Measurements from ENCODE around the gene TIMM9. TPM values are rescaled to one million over a fixed set of nuclear protein-coding genes. Genes with fewer than 3 reads are reported as not detected.
"Not testable (repeated sequence)": the region's sequence is repeated elsewhere in the genome, so short reads cannot be mapped to it uniquely, and the experiment has no call there.

The TIMM9 gene
- total and polyA plus RNA-seq, 3 donors from 2014 or later: 33.8 to 56.9 (median 37.0) TPM

DNA sequence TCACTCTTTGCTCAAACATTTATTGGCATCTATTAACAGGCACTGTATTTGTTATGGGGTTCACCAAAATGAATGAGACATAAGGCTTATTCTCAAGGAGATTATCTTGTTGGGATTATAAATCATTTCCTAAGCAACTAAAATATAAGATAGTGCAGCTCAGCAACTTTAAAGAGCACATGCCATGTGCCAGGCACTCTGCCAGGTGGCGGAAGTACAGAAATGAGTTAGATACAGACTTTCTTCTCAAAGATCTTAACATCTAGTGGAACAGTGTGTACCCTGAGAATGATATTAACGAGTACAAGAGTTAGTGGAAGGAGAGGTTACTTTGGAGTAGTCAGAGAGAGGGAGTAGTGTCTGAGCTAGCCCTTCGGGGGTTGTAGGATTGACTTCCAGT is 60.0 kb downstream of the TIMM9 start:
- WGBS, 2 donors: 39 to 64% methylated on average over 3 of the region's 3 CpGs
- Histone ChIP-seq H3K36me3 (ENCODE audit: low read depth, missing control alignments) (no peaks in the 10 kb centered on the region), H3K27ac (peak overlapping the region in 1 of 2 donors; percentile 43), H3K4me1 (no peaks in the 10 kb centered on the region), H3K4me3 (no peak overlapping the region), H3K27me3 (no peaks in the 10 kb centered on the region), H3K9me3 (no peaks in the 10 kb centered on the region)
- peak; percentile 86 for DNase-seq
- TF ChIP-seq POLR2A (IDR thresholded peaks at IDR 0.05): no peak
- TF ChIP-seq, protein P1, sequence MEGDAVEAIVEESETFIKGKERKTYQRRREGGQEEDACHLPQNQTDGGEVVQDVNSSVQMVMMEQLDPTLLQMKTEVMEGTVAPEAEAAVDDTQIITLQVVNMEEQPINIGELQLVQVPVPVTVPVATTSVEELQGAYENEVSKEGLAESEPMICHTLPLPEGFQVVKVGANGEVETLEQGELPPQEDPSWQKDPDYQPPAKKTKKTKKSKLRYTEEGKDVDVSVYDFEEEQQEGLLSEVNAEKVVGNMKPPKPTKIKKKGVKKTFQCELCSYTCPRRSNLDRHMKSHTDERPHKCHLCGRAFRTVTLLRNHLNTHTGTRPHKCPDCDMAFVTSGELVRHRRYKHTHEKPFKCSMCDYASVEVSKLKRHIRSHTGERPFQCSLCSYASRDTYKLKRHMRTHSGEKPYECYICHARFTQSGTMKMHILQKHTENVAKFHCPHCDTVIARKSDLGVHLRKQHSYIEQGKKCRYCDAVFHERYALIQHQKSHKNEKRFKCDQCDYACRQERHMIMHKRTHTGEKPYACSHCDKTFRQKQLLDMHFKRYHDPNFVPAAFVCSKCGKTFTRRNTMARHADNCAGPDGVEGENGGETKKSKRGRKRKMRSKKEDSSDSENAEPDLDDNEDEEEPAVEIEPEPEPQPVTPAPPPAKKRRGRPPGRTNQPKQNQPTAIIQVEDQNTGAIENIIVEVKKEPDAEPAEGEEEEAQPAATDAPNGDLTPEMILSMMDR (IDR thresholded peaks at IDR 0.05): no peak
- intact Hi-C loops (cut with DNase I; ENCODE audit: low total_unique reads): no loop called here

DNA sequence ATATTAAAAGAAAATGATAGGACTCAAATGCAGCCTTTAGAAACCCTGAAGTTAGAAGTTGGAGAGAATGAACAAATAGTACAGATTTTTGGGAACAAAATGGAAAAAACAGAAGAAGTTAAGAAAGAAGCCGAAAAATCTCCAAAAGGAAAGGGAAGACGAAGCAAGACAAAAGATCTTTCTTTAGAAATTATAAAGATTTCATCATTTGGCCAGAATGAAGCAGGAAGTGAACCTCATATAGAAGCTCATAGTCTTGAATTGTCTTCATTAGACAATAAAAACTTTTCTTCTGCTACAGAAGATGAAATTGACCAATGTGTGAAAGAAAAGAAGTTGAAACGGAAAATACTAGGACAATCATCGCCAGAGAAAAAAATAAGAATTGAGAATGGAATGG is 63.0 kb downstream of the TIMM9 start:
- no peaks in the 10 kb centered on the region for H3K27me3 ChIP-seq
- intact Hi-C loops (cut with DNase I; ENCODE audit: low total_unique reads): no loop called here
- no peak overlapping the region for H3K27ac ChIP-seq
- TF ChIP-seq, protein P1 (IDR thresholded peaks at IDR 0.05): no peak
- no peak for TF ChIP-seq POLR2A (IDR thresholded peaks at IDR 0.05)
- DNase-seq: no peak
- H3K36me3 ChIP-seq (ENCODE audit: low read depth, missing control alignments): no peaks in the 10 kb centered on the region
- no peak overlapping the region for H3K4me3 ChIP-seq
- 88 to 93% methylated on average over 4 of the region's 4 CpGs for WGBS, 2 donors
- H3K9me3 ChIP-seq: no peaks in the 10 kb centered on the region
- no peaks in the 10 kb centered on the region for H3K4me1 ChIP-seq

DNA sequence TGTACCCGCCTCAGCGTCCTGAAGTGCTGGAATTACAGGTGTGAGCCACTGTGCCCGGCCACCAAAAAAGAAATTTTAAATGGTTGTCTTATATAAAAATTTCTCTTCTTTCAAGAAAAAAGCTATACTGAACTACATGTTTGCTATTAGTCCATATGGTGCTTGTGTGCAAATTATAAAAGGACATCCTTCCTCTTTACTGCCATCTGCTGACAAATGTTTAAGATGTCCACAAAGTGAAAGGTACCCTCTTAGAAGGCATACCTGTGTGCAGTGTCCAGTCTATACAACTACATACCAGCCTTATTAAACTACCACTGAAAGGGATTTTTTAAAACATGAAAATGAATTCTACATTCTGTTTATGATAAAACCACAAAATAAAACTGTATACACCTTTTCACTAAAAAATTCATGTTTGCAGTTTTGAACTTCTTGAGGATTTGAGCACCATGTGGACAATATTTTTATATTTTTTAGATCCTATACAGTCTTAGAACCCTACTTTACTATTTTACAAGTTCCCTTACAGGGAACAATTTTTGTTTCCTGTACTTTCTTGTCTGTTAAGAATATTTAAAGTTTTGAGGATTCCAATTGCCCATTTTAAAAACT is 64.4 kb downstream of the TIMM9 start:
- Histone ChIP-seq H3K36me3 (ENCODE audit: low read depth, missing control alignments) (no peaks in the 10 kb centered on the region), H3K27me3 (no peaks in the 10 kb centered on the region), H3K9me3 (no peaks in the 10 kb centered on the region), H3K4me1 (no peaks in the 10 kb centered on the region), H3K4me3 (no peak overlapping the region), H3K27ac (no peak overlapping the region)
- WGBS, 2 donors: 93 to 98% methylated on average over 3 of the region's 3 CpGs
- intact Hi-C loops (cut with DNase I; ENCODE audit: low total_unique reads): no loop called here
- TF ChIP-seq, protein P1 (IDR thresholded peaks at IDR 0.05): peak in 1 of 3 experiments; percentile 11
- TF ChIP-seq POLR2A (IDR thresholded peaks at IDR 0.05): no peak
- DNase-seq: no peak

DNA sequence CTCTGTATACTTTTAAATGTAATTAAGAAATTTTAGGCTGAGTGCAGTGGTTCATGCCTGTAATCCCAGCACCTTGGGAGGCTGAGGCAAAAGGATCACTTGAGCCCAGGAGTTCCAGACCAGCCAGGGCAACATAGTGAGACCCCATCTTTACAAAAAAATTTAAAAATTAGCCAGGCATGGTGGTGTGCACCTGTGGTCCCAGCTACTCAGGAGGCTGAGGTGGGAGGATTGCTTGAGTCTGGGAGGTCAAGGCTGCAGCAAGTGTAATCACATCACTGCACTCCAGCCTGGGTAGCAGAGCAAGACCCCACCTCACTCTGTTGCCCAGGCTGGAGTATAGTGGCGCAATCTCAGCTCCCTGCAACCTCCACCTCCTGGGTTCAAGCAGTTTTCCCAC is 65.1 kb downstream of the TIMM9 start:
- H3K36me3 ChIP-seq (ENCODE audit: low read depth, missing control alignments); H3K9me3 ChIP-seq; H3K4me1 ChIP-seq; H3K4me3 ChIP-seq; H3K27ac ChIP-seq; DNase-seq; H3K27me3 ChIP-seq; intact Hi-C loops (cut with DNase I; ENCODE audit: low total_unique reads): not testable (repeated sequence)
- 91 to 100% methylated on average over 1 of the region's 1 CpG for WGBS, 2 donors

Small RNAs within 50 kb of the gene (small RNA-seq; reads per million reads assigned to genes)
- gene HSBP1P1 (0 reads per million in 2 donors), gene RF00019 (0 reads per million in 2 donors)

Other genes with a start within 250 kb of the TIMM9 start
- gene ACTR10, start 227.4 kb downstream of the TIMM9 start, total RNA-seq: 10 to 100 TPM; 53.0 to 68.0 TPM
- 87.2 TPM for gene ACTR10, start 227.4 kb downstream of the TIMM9 start, polyA plus RNA-seq (ENCODE audit: insufficient read depth, low read depth, low replicate concordance)
- 10 to 100 TPM; 87.6 to 88.7 TPM for gene PSMA3, start 182.7 kb downstream of the TIMM9 start, total RNA-seq
- gene PSMA3, start 182.7 kb downstream of the TIMM9 start, polyA plus RNA-seq (ENCODE audit: insufficient read depth, low read depth, low replicate concordance): 84.0 TPM
- 10 to 100 TPM; 26.9 to 29.3 TPM for gene ARID4A, start 129.0 kb downstream of the TIMM9 start, total RNA-seq
- 3.1 TPM for gene ARID4A, start 129.0 kb downstream of the TIMM9 start, polyA plus RNA-seq (ENCODE audit: insufficient read depth, low read depth, low replicate concordance)
- gene TOMM20L, start 31.6 kb downstream of the TIMM9 start, total RNA-seq: 10 to 100 TPM in 1 of 2 donors, 1 to 10 TPM in 1; 9.8 to 33.1 TPM
- gene TOMM20L, start 31.6 kb downstream of the TIMM9 start, polyA plus RNA-seq (ENCODE audit: insufficient read depth, low read depth, low replicate concordance): 22.7 TPM
- 10 to 100 TPM; 46.2 to 62.0 TPM for gene KIAA0586, start 188 bp upstream of the TIMM9 start, total RNA-seq
- 38.7 TPM for gene KIAA0586, start 188 bp upstream of the TIMM9 start, polyA plus RNA-seq (ENCODE audit: insufficient read depth, low read depth, low replicate concordance)
- gene DACT1, start 210.4 kb upstream of the TIMM9 start, total RNA-seq: 10 to 100 TPM; 24.0 to 25.0 TPM
- 21.7 TPM for gene DACT1, start 210.4 kb upstream of the TIMM9 start, polyA plus RNA-seq (ENCODE audit: insufficient read depth, low read depth, low replicate concordance)

Data from testis (tissue), 3 donors.